Stimulated activated CD8-positive, alpha-beta memory T cell treated with anti-CD3 and anti-CD28 coated beads, Interleukin-15, amount 100 ng/mL, for 1 hour (primary cell): ENCODE results near the gene TMEM219.
"Not testable (repeated sequence)": the region's sequence is repeated elsewhere in the genome, so short reads cannot be mapped to it uniquely, and the experiment has no call there.

ENCODE experiments used
- DNase-seq: peaks from one replicate; pipeline ENCODE4 v3.0.0-alpha.2; 2020; ENCODE audit warnings: low read depth

Gene TMEM219

DNA sequence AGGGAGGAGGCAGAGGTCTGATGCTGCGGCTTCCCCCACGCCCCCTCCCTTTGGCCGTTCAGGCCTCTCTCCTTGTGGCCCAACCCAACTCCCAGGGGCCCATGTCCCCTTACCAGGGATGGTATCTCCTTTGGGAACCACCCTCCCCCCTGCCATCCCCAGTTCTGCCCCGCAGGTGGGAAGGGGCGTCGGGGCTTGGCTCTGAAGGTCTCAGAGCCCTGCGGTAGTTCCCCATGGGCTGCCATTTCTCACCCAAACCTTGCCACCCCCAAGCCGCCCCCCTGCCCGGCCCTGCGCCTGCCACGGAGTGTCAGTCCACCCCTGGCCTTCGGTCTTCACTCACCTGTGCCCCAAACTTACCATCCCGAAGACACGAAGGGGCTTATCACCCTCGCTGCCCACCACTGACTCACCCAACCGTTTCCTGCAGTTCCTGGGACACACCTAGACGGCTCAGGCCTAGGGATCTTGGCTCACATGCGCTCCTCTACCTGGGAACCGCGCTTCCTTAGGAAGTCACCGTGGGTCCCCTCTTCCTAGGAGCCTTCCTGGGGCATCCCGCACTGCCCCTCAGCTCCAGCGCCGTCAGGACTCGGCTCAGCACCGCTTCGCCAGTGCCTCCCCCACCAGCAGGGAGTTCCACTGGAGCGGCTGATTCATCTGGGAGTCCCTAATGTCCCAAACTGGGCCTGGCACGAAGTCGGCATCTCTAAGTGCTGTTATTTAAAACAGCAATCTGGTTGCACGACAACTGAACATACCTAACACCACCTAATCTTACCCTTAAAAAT is 50.0 kb downstream of the TMEM219 start:
- DNase-seq = no peak

DNA sequence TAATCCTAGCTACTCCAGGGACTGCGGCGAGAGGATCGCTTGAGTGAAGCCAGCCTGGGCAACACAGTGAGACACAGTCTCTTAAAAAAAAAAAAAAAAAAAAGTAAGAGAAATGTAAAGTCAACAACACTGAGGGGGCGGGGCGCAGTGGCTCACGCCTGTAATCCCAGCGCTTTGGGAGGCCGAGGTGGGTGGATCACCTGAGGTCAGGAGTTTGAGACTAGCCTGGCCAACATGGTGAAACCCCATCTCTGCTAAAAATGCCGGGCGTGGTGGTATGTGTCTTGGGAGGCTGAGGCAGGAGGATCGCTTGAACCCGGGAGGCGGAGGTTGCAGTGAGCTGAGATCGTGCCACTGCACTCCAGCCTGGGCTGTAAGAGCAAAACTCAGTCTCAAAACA is 50.7 kb downstream of the TMEM219 start:
- DNase-seq = not testable (repeated sequence)

DNA sequence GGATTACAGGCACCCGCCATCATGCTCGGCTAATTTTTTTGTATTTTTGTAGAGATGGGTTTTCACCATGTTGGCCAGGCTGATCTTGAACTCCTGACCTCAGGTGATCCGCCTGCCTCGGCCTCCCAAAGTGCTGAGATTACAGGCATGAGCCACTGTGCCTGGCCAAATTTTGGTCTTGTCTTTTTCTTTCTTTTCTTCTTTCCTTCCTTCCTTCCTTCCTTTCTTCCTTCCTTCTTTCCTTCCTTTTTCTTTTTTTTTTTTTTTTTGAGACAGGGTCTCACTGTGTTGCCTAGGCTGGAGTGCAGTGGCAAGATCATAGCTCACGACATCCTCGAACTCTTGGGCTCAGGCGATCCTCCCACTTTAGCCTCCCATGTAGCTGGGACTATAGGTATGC is 53.6 kb downstream of the TMEM219 start:
- DNase-seq = not testable (repeated sequence)

GRCh38 chr16:30016555-30017276 is 54.8 kb downstream of the TMEM219 start:
- no peak for DNase-seq

- no peak for DNase-seq
These were observed 55.4 kb downstream of the TMEM219 start for GRCh38 chr16:30017277-30017656.

GRCh38 chr16:30017937-30018336 is 56.1 kb downstream of the TMEM219 start:
- DNase-seq = not testable (repeated sequence)

- no peak for DNase-seq
These were observed 56.9 kb downstream of the TMEM219 start for GRCh38 chr16:30018731-30019158.
